HCT116 (cell line): ENCODE results near the gene FGD3.

Source experiments
- EZH2 ChIP-seq: fragments of 200-600 bp; sonication (generic); IDR thresholded peaks from 2 replicates; pipeline ENCODE4 v1.6.1; 2017; ENCODE audit warnings: antibody characterized with exemption, mixed run types
- JUND ChIP-seq: IDR thresholded peaks from 2 replicates; pipeline ENCODE4 v1.6.1; 2012
- POLR2A ChIP-seq: IDR thresholded peaks from 2 replicates; pipeline ENCODE4 v1.7.0; 2011; ENCODE audit warnings: borderline replicate concordance; ENCODE audit not compliant: insufficient read depth, insufficient read length; ENCODE audit errors: extremely low read depth
- TF ChIP-seq, protein P1 (sequence below), 3 experiments: fragments of 200-600 bp in 1 of 3; sonication (generic) in 1 of 3; IDR thresholded peaks in 2 of 3; conservative IDR thresholded peaks in 1 of 3; 2 replicates each; pipeline ENCODE4 v1.5.1; 2012 to 2017; ENCODE audit warnings: low read depth in 2 of 3, low read length in 2 of 3, antibody characterized with exemption in 1 of 3, borderline replicate concordance in 1 of 3, control low read depth in 1 of 3, mild to moderate bottlenecking in 1 of 3, mixed read lengths in 1 of 3, mixed run types in 1 of 3, moderate library complexity in 1 of 3; ENCODE audit not compliant: insufficient read depth in 1 of 3

DNA sequence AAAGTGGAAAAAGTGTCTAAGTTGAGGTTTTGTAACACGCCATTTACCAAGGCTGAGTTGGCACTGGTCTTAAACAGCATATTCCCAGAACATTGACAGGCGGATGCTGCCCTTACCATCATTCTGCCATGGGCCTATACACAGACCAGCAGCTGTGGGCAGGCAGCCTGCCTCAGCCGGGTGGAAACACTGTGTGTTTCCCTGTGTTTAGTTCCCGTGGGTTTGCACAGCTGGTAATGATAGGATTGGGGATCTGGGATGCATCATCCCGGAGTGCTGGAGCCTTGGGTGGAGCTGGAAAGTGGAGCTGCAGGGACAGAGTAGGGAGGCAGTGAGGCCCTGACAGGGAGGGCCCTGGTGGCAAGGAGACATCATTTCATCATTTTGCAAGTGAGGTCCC lies 5.5 kb upstream of the FGD3 start:
- TF ChIP-seq, protein P1, sequence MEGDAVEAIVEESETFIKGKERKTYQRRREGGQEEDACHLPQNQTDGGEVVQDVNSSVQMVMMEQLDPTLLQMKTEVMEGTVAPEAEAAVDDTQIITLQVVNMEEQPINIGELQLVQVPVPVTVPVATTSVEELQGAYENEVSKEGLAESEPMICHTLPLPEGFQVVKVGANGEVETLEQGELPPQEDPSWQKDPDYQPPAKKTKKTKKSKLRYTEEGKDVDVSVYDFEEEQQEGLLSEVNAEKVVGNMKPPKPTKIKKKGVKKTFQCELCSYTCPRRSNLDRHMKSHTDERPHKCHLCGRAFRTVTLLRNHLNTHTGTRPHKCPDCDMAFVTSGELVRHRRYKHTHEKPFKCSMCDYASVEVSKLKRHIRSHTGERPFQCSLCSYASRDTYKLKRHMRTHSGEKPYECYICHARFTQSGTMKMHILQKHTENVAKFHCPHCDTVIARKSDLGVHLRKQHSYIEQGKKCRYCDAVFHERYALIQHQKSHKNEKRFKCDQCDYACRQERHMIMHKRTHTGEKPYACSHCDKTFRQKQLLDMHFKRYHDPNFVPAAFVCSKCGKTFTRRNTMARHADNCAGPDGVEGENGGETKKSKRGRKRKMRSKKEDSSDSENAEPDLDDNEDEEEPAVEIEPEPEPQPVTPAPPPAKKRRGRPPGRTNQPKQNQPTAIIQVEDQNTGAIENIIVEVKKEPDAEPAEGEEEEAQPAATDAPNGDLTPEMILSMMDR (IDR thresholded peaks at IDR 0.05 in 2 of 3, conservative IDR thresholded peaks at IDR 0.05 in 1 of 3; ENCODE audit: borderline replicate concordance in 1 of 3, insufficient read depth in 1 of 3, low read depth in 2 of 3, low read length in 2 of 3) = no peak
- TF ChIP-seq POLR2A (no peak), JUND (no peak), EZH2 (no peak)
